GM19467 (cell line): Measurements from ENCODE around the gene LMTK3.
A peak's percentile ranks its signal among the peaks of the same experiment; 100 is the strongest.

Source experiments
- ATAC-seq: cut with Tn5 transposase; IDR thresholded peaks from one replicate; pipeline ENCODE4 v1.9.1; 2021; ENCODE audit warnings: mild to moderate bottlenecking, moderate library complexity; ENCODE audit not compliant: unreplicated experiment

The LMTK3 gene

GRCh38 chr19:48508729-48509411, 2.8 kb downstream of the LMTK3 start:
- ATAC-seq: no peak

GRCh38 chr19:48507911-48508439, 3.7 kb downstream of the LMTK3 start:
- no peak for ATAC-seq

GRCh38 chr19:48506138-48506733, 5.4 kb downstream of the LMTK3 start:
- no peak for ATAC-seq

- no peak for ATAC-seq
Observed at GRCh38 chr19:48502350-48503018, 9.2 kb downstream of the LMTK3 start.

- no peak for ATAC-seq
Observed at GRCh38 chr19:48501494-48502349, 9.9 kb downstream of the LMTK3 start.

- ATAC-seq: no peak
Observed at GRCh38 chr19:48500830-48501493, 10.7 kb downstream of the LMTK3 start.

- no peak for ATAC-seq
Observed at GRCh38 chr19:48499316-48500090, 12.1 kb downstream of the LMTK3 start.

GRCh38 chr19:48498595-48499311, 12.9 kb downstream of the LMTK3 start:
- ATAC-seq: no peak

- ATAC-seq: no peak
Observed at GRCh38 chr19:48497728-48498594, 13.7 kb downstream of the LMTK3 start.

- no peak for ATAC-seq
Observed at GRCh38 chr19:48496959-48497727, 14.5 kb downstream of the LMTK3 start.

GRCh38 chr19:48495396-48495795, 16.2 kb downstream of the LMTK3 start:
- ATAC-seq: no peak

GRCh38 chr19:48493718-48494401, 17.8 kb downstream of the LMTK3 start:
- ATAC-seq: no peak

GRCh38 chr19:48492925-48493717, 18.5 kb downstream of the LMTK3 start:
- ATAC-seq: peak; percentile 57

- no peak for ATAC-seq
Observed at GRCh38 chr19:48491793-48492123, 19.9 kb downstream of the LMTK3 start.

GRCh38 chr19:48490981-48491792, 20.4 kb downstream of the LMTK3 start:
- ATAC-seq: no peak
